Fibroblast of lung (primary cell): ENCODE measurements around the gene ZNF821. TPM values are rescaled to one million over a fixed set of nuclear protein-coding genes. Genes with fewer than 3 reads are reported as not detected.
A peak's percentile ranks its signal among the peaks of the same experiment; 100 is the strongest.

Source experiments
- DNase-seq, 2 donors: peaks; one replicate each; pipeline versions ENCODE4 v3.0.0 to v3.0.0-alpha.2; 2010; ENCODE audit warnings: low read depth in 2 of 2
- H2AFZ ChIP-seq: 2 replicates; pipeline ENCODE4 v1.5.1; 2012; ENCODE audit warnings: low read length, control low read depth, inconsistent platforms
- H3K27ac ChIP-seq: 2 replicates; pipeline ENCODE4 v1.5.1; 2011; ENCODE audit warnings: low read length, control low read depth; ENCODE audit not compliant: insufficient read depth
- H3K27me3 ChIP-seq: 2 replicates; pipeline ENCODE4 v1.5.1; 2011; ENCODE audit warnings: mild to moderate bottlenecking, low read length; ENCODE audit not compliant: control insufficient read depth, insufficient read depth
- H3K36me3 ChIP-seq: 2 replicates; pipeline ENCODE4 v1.5.1; 2011; ENCODE audit warnings: low read length; ENCODE audit not compliant: control insufficient read depth, insufficient read depth
- H3K4me1 ChIP-seq: 2 replicates; pipeline ENCODE4 v1.5.1; 2011; ENCODE audit warnings: low read length; ENCODE audit not compliant: control insufficient read depth, insufficient read depth; ENCODE audit errors: extremely low read depth
- H3K4me2 ChIP-seq: 2 replicates; pipeline ENCODE4 v1.5.1; 2011; ENCODE audit warnings: low read length, control low read depth; ENCODE audit not compliant: insufficient read depth; ENCODE audit errors: extremely low read depth
- H3K4me3 ChIP-seq, 4 experiments: fragments of 200-600 bp in 1 of 4; sonication (generic) in 1 of 4; replicated peaks in 1 of 4; 2 replicates each; pipeline ENCODE4 v1.5.1; 2011 to 2016; ENCODE audit warnings: low read length in 4 of 4, low read depth in 3 of 4, mild to moderate bottlenecking in 3 of 4, control low read depth in 2 of 4, inconsistent platforms in 1 of 4, mixed read lengths in 1 of 4; ENCODE audit not compliant: insufficient read depth in 1 of 4; ENCODE audit errors: control extremely low read depth in 1 of 4
- H3K79me2 ChIP-seq: 2 replicates; pipeline ENCODE4 v1.5.1; 2012; ENCODE audit warnings: mild to moderate bottlenecking, low read length, inconsistent platforms; ENCODE audit not compliant: control insufficient read depth, insufficient read depth
- H3K9ac ChIP-seq: 2 replicates; pipeline ENCODE4 v1.5.1; 2011; ENCODE audit warnings: mild to moderate bottlenecking, low read length, control low read depth; ENCODE audit not compliant: insufficient read depth
- H3K9me3 ChIP-seq: 2 replicates; pipeline ENCODE4 v1.5.1; 2012; ENCODE audit warnings: low read depth, low read length; ENCODE audit not compliant: control insufficient read depth, insufficient read depth
- H4K20me1 ChIP-seq: 2 replicates; pipeline ENCODE4 v1.5.1; 2011; ENCODE audit warnings: low read length; ENCODE audit not compliant: control insufficient read depth, insufficient read depth; ENCODE audit errors: extremely low read depth
- EZH2 ChIP-seq: IDR thresholded peaks from 2 replicates; pipeline ENCODE4 v1.5.1; 2012; ENCODE audit warnings: low read length, control low read depth, mild to moderate bottlenecking; ENCODE audit errors: missing control alignments
- polyA plus RNA-seq, 2 donors: library from polyadenylated mRNA; depleted of rRNA in 1 of 2; stranded (reverse) in 1 of 2; unstranded in 1 of 2; fragments of >200 nt; gene quantifications; 2 replicates each; pipeline ENCODE4 v1.2.1, GENCODE V29; 2011 to 2012; ENCODE audit warnings: missing spikeins in 1 of 2
- total RNA-seq: library from RNA; depleted of rRNA; stranded (reverse); fragments of >200 nt; gene quantifications from 2 replicates; pipeline ENCODE4 v1.2.1, GENCODE V29; 2014
- TF ChIP-seq, protein P1 (sequence below), 2 donors: IDR thresholded peaks in 1 of 2; conservative IDR thresholded peaks in 1 of 2; 1 replicate in 1 of 2; 2 replicates in 1 of 2; pipeline ENCODE4 v1.5.1; 2011 to 2012; ENCODE audit warnings: low read length in 2 of 2, control low read depth in 1 of 2, inconsistent platforms in 1 of 2, low read depth in 1 of 2, mild to moderate bottlenecking in 1 of 2

Gene ZNF821
- total and polyA plus RNA-seq, 2 donors (not counting 1 experiment from before 2014, with no cell fraction given) = 5.8 to 5.9 TPM

GRCh38 chr16:71843572-71843971 is 40.4 kb downstream of the ZNF821 start:
- Histone ChIP-seq H3K36me3 (no peaks in the 10 kb centered on the region), H3K79me2 (peaks cover 23% of the 10 kb centered on the region), H4K20me1 (no peaks in the 10 kb centered on the region), H3K9ac (no peak overlapping the region), H3K4me1 (peaks cover 6% of the 10 kb centered on the region), H3K4me2 (no peak overlapping the region), H3K9me3 (no peaks in the 10 kb centered on the region), H3K27ac (no peak overlapping the region), H3K4me3 (no peak overlapping the region), H3K27me3 (no peaks in the 10 kb centered on the region), H2AFZ (no peak overlapping the region)
- DNase-seq = no peak
- TF ChIP-seq, protein P1, sequence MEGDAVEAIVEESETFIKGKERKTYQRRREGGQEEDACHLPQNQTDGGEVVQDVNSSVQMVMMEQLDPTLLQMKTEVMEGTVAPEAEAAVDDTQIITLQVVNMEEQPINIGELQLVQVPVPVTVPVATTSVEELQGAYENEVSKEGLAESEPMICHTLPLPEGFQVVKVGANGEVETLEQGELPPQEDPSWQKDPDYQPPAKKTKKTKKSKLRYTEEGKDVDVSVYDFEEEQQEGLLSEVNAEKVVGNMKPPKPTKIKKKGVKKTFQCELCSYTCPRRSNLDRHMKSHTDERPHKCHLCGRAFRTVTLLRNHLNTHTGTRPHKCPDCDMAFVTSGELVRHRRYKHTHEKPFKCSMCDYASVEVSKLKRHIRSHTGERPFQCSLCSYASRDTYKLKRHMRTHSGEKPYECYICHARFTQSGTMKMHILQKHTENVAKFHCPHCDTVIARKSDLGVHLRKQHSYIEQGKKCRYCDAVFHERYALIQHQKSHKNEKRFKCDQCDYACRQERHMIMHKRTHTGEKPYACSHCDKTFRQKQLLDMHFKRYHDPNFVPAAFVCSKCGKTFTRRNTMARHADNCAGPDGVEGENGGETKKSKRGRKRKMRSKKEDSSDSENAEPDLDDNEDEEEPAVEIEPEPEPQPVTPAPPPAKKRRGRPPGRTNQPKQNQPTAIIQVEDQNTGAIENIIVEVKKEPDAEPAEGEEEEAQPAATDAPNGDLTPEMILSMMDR (conservative IDR thresholded peaks at IDR 0.05 in 1 of 2, IDR thresholded peaks at IDR 0.05 in 1 of 2; ENCODE audit: low read depth in 1 of 2, low read length in 2 of 2) = no peak
- TF ChIP-seq EZH2 = no peak

DNA sequence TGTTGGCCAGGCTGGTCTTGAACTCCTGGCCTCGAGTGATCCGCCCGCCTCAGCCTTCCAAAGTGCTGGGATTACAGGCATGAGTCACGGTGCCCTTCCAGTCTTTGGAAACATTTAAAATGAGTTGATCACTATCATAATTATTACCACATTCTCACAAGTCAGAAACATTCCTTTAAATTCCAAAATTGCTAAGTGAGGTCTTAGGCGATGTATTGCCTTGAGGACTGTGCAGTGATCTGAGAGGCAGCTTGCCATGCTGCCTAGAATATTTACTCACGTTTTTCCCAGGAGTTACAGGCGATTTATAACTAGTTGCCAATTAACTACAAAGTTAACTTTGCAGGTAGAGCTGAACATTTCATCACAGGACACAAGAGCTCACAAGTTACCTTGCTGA is 43.9 kb downstream of the ZNF821 start:
- Histone ChIP-seq H3K36me3 (no peaks in the 10 kb centered on the region), H3K27me3 (no peaks in the 10 kb centered on the region), H3K27ac (no peak overlapping the region), H3K9me3 (no peaks in the 10 kb centered on the region), H3K9ac (no peak overlapping the region), H4K20me1 (no peaks in the 10 kb centered on the region), H3K79me2 (no peaks in the 10 kb centered on the region), H3K4me3 (no peak overlapping the region), H3K4me2 (no peak overlapping the region), H3K4me1 (no peaks in the 10 kb centered on the region), H2AFZ (no peak overlapping the region)
- TF ChIP-seq, protein P1 (conservative IDR thresholded peaks at IDR 0.05 in 1 of 2, IDR thresholded peaks at IDR 0.05 in 1 of 2; ENCODE audit: low read depth in 1 of 2, low read length in 2 of 2) = no peak
- no peak for TF ChIP-seq EZH2
- DNase-seq = peak in 1 of 2 donors; percentile 7

GRCh38 chr16:71837150-71837549 is 46.8 kb downstream of the ZNF821 start:
- Histone ChIP-seq H3K27me3 (no peaks in the 10 kb centered on the region), H3K79me2 (no peaks in the 10 kb centered on the region), H2AFZ (no peak overlapping the region), H3K4me1 (no peaks in the 10 kb centered on the region), H4K20me1 (no peaks in the 10 kb centered on the region), H3K36me3 (no peaks in the 10 kb centered on the region), H3K9me3 (no peaks in the 10 kb centered on the region), H3K4me2 (no peak overlapping the region), H3K9ac (no peak overlapping the region), H3K27ac (no peak overlapping the region), H3K4me3 (no peak overlapping the region)
- no peak for TF ChIP-seq EZH2
- TF ChIP-seq, protein P1 (conservative IDR thresholded peaks at IDR 0.05 in 1 of 2, IDR thresholded peaks at IDR 0.05 in 1 of 2; ENCODE audit: low read depth in 1 of 2, low read length in 2 of 2) = no peak
- DNase-seq = no peak
